DMS114 treated with DMSO at 0.1 percent for 48 hours (cell line): ENCODE data around the gene PSMD3.
"Not testable (repeated sequence)": the region's sequence is repeated elsewhere in the genome, so short reads cannot be mapped to it uniquely, and the experiment has no call there.

Experiments used
- DNase-seq: peaks from one replicate; lab custom pipeline; 2025; ENCODE audit not compliant: unreplicated experiment; lab: John Stamatoyannopoulos, UW

PSMD3 gene

GRCh38 chr17:39980351-39981206 is at the start of gene PSMD3:
Gene PSMD3, plus strand, starts transcription at chr17:39980807. Its CDS starts 164 bp downstream, at chr17:39980971.
- peak; percentile 98 for DNase-seq

- DNase-seq = no peak
Measured at GRCh38 chr17:39933912-39934311, 46.7 kb upstream of the PSMD3 start.

GRCh38 chr17:39934324-39934723 is 46.3 kb upstream of the PSMD3 start:
- no peak for DNase-seq

GRCh38 chr17:39935909-39936308 is 44.7 kb upstream of the PSMD3 start:
- DNase-seq = no peak

GRCh38 chr17:39937447-39937846 is 43.2 kb upstream of the PSMD3 start:
- no peak for DNase-seq

- no peak for DNase-seq
Measured at GRCh38 chr17:39938140-39938869, 42.3 kb upstream of the PSMD3 start.

- no peak for DNase-seq
Measured at GRCh38 chr17:39939106-39939505, 41.5 kb upstream of the PSMD3 start.

- DNase-seq = peak; percentile 29
Measured at GRCh38 chr17:39939588-39940419, 40.8 kb upstream of the PSMD3 start.

- no peak for DNase-seq
Measured at GRCh38 chr17:39943702-39944392, 36.8 kb upstream of the PSMD3 start.

GRCh38 chr17:39944393-39944711 is 36.3 kb upstream of the PSMD3 start:
- DNase-seq = no peak

GRCh38 chr17:39946551-39947330 is 33.9 kb upstream of the PSMD3 start:
- DNase-seq = no peak

- not testable (repeated sequence) for DNase-seq
Measured at GRCh38 chr17:39948489-39948828, 32.1 kb upstream of the PSMD3 start.

- DNase-seq = no peak
Measured at GRCh38 chr17:39949028-39949427, 31.6 kb upstream of the PSMD3 start.

GRCh38 chr17:39950871-39951348 is 29.7 kb upstream of the PSMD3 start:
- no peak for DNase-seq

GRCh38 chr17:39951924-39952679 is 28.5 kb upstream of the PSMD3 start:
- DNase-seq = no peak

- peak; percentile 83 for DNase-seq
Measured at GRCh38 chr17:39952680-39953470, 27.7 kb upstream of the PSMD3 start.

GRCh38 chr17:39953471-39953888 is 27.1 kb upstream of the PSMD3 start:
- DNase-seq = no peak

GRCh38 chr17:39954876-39955275 is 25.7 kb upstream of the PSMD3 start:
- no peak for DNase-seq
